ENCODE results near the gene ATP8A1. TPM values are rescaled to one million over a fixed set of nuclear protein-coding genes. Genes with fewer than 3 reads are reported as not detected.

The ATP8A1 gene
- total RNA-seq, 1 donor from 2014 or later = 39.7 TPM

- Histone ChIP-seq H3K4me1 (ENCODE audit: control insufficient read depth in 3 of 3, insufficient read depth in 3 of 3, low read length in 3 of 3) (peaks cover 9 to 40% (median 19%) of the 10 kb centered on the region in 3 donors), H3K9me3 (ENCODE audit: control insufficient read depth in 3 of 3, low read length in 3 of 3) (no peaks in the 10 kb centered on the region), H3K9ac (ENCODE audit: low read depth in 1 of 3, low read length in 3 of 3) (no peak overlapping the region), H3K27me3 (ENCODE audit: control insufficient read depth in 3 of 3, insufficient read depth in 3 of 3, low read length in 3 of 3) (no peaks in the 10 kb centered on the region), H3K36me3 (ENCODE audit: control insufficient read depth in 3 of 3, insufficient read depth in 3 of 3, low read length in 3 of 3) (peaks cover 0 to under 1% (median 0%) of the 10 kb centered on the region in 3 donors), H3K4me3 (ENCODE audit: low read length in 3 of 3) (no peak overlapping the region), H3K27ac (ENCODE audit: low read depth, low read length) (no peak overlapping the region)
These were observed 28.2 kb downstream of the ATP8A1 start for GRCh38 chr4:42628740-42629139.

GRCh38 chr4:42627885-42628646, 28.8 kb downstream of the ATP8A1 start:
- Histone ChIP-seq H3K9ac (ENCODE audit: low read depth in 1 of 3, low read length in 3 of 3) (no peak overlapping the region), H3K27ac (ENCODE audit: low read depth, low read length) (peak overlapping the region; percentile 33), H3K4me3 (ENCODE audit: low read length in 3 of 3) (peak overlapping the region in 1 of 3 donors; percentile 29), H3K27me3 (ENCODE audit: control insufficient read depth in 3 of 3, insufficient read depth in 3 of 3, low read length in 3 of 3) (no peaks in the 10 kb centered on the region), H3K9me3 (ENCODE audit: control insufficient read depth in 3 of 3, low read length in 3 of 3) (no peaks in the 10 kb centered on the region), H3K36me3 (ENCODE audit: control insufficient read depth in 3 of 3, insufficient read depth in 3 of 3, low read length in 3 of 3) (peaks cover 0 to 4% (median 3%) of the 10 kb centered on the region in 3 donors), H3K4me1 (ENCODE audit: control insufficient read depth in 3 of 3, insufficient read depth in 3 of 3, low read length in 3 of 3) (peaks cover 8 to 35% (median 17%) of the 10 kb centered on the region in 3 donors)

GRCh38 chr4:42626629-42627146, 30.2 kb downstream of the ATP8A1 start:
- H3K9ac ChIP-seq (ENCODE audit: low read depth in 1 of 3, low read length in 3 of 3) = no peak overlapping the region
- H3K4me3 ChIP-seq (ENCODE audit: low read length in 3 of 3) = no peak overlapping the region
- H3K9me3 ChIP-seq (ENCODE audit: control insufficient read depth in 3 of 3, low read length in 3 of 3) = no peaks in the 10 kb centered on the region
- peaks cover 7 to 28% (median 14%) of the 10 kb centered on the region in 3 donors for H3K4me1 ChIP-seq (ENCODE audit: control insufficient read depth in 3 of 3, insufficient read depth in 3 of 3, low read length in 3 of 3)
- no peak overlapping the region for H3K27ac ChIP-seq (ENCODE audit: low read depth, low read length)
- no peaks in the 10 kb centered on the region for H3K27me3 ChIP-seq (ENCODE audit: control insufficient read depth in 3 of 3, insufficient read depth in 3 of 3, low read length in 3 of 3)
- peaks cover 0 to 4% (median 3%) of the 10 kb centered on the region in 3 donors for H3K36me3 ChIP-seq (ENCODE audit: control insufficient read depth in 3 of 3, insufficient read depth in 3 of 3, low read length in 3 of 3)

GRCh38 chr4:42625329-42625728, 31.6 kb downstream of the ATP8A1 start:
- no peak overlapping the region for H3K4me3 ChIP-seq (ENCODE audit: low read length in 3 of 3)
- H3K4me1 ChIP-seq (ENCODE audit: control insufficient read depth in 3 of 3, insufficient read depth in 3 of 3, low read length in 3 of 3) = peaks cover 7 to 19% (median 14%) of the 10 kb centered on the region in 3 donors
- H3K36me3 ChIP-seq (ENCODE audit: control insufficient read depth in 3 of 3, insufficient read depth in 3 of 3, low read length in 3 of 3) = peaks cover 0 to 4% (median 3%) of the 10 kb centered on the region in 3 donors
- no peak overlapping the region for H3K27ac ChIP-seq (ENCODE audit: low read depth, low read length)
- H3K9ac ChIP-seq (ENCODE audit: low read depth in 1 of 3, low read length in 3 of 3) = no peak overlapping the region
- H3K9me3 ChIP-seq (ENCODE audit: control insufficient read depth in 3 of 3, low read length in 3 of 3) = no peaks in the 10 kb centered on the region
- H3K27me3 ChIP-seq (ENCODE audit: control insufficient read depth in 3 of 3, insufficient read depth in 3 of 3, low read length in 3 of 3) = no peaks in the 10 kb centered on the region

- Histone ChIP-seq H3K36me3 (ENCODE audit: control insufficient read depth in 3 of 3, insufficient read depth in 3 of 3, low read length in 3 of 3) (peaks cover 0 to 4% (median 3%) of the 10 kb centered on the region in 3 donors), H3K9me3 (ENCODE audit: control insufficient read depth in 3 of 3, low read length in 3 of 3) (no peaks in the 10 kb centered on the region), H3K4me1 (ENCODE audit: control insufficient read depth in 3 of 3, insufficient read depth in 3 of 3, low read length in 3 of 3) (peaks cover 7 to 19% (median 14%) of the 10 kb centered on the region in 3 donors), H3K27ac (ENCODE audit: low read depth, low read length) (no peak overlapping the region), H3K9ac (ENCODE audit: low read depth in 1 of 3, low read length in 3 of 3) (no peak overlapping the region), H3K27me3 (ENCODE audit: control insufficient read depth in 3 of 3, insufficient read depth in 3 of 3, low read length in 3 of 3) (no peaks in the 10 kb centered on the region), H3K4me3 (ENCODE audit: low read length in 3 of 3) (no peak overlapping the region)
These were observed 32.4 kb downstream of the ATP8A1 start for GRCh38 chr4:42624551-42624950.

- no peak overlapping the region for H3K4me3 ChIP-seq (ENCODE audit: low read length in 3 of 3)
- no peaks in the 10 kb centered on the region for H3K9me3 ChIP-seq (ENCODE audit: control insufficient read depth in 3 of 3, low read length in 3 of 3)
- H3K27me3 ChIP-seq (ENCODE audit: control insufficient read depth in 3 of 3, insufficient read depth in 3 of 3, low read length in 3 of 3) = no peaks in the 10 kb centered on the region
- peaks cover 0 to 2% (median 0%) of the 10 kb centered on the region in 3 donors for H3K36me3 ChIP-seq (ENCODE audit: control insufficient read depth in 3 of 3, insufficient read depth in 3 of 3, low read length in 3 of 3)
- H3K27ac ChIP-seq (ENCODE audit: low read depth, low read length) = no peak overlapping the region
- no peak overlapping the region for H3K9ac ChIP-seq (ENCODE audit: low read depth in 1 of 3, low read length in 3 of 3)
- peaks cover 7 to 21% (median 8%) of the 10 kb centered on the region in 3 donors for H3K4me1 ChIP-seq (ENCODE audit: control insufficient read depth in 3 of 3, insufficient read depth in 3 of 3, low read length in 3 of 3)
These were observed 38.9 kb downstream of the ATP8A1 start for GRCh38 chr4:42618023-42618422.

- H3K27me3 ChIP-seq (ENCODE audit: control insufficient read depth in 3 of 3, insufficient read depth in 3 of 3, low read length in 3 of 3) = no peaks in the 10 kb centered on the region
- H3K36me3 ChIP-seq (ENCODE audit: control insufficient read depth in 3 of 3, insufficient read depth in 3 of 3, low read length in 3 of 3) = peaks cover 0 to 4% (median 0%) of the 10 kb centered on the region in 3 donors
- H3K9me3 ChIP-seq (ENCODE audit: control insufficient read depth in 3 of 3, low read length in 3 of 3) = no peaks in the 10 kb centered on the region
- no peak overlapping the region for H3K4me3 ChIP-seq (ENCODE audit: low read length in 3 of 3)
- H3K4me1 ChIP-seq (ENCODE audit: control insufficient read depth in 3 of 3, insufficient read depth in 3 of 3, low read length in 3 of 3) = peaks cover 7 to 21% (median 8%) of the 10 kb centered on the region in 3 donors
- no peak overlapping the region for H3K9ac ChIP-seq (ENCODE audit: low read depth in 1 of 3, low read length in 3 of 3)
- no peak overlapping the region for H3K27ac ChIP-seq (ENCODE audit: low read depth, low read length)
These were observed 39.9 kb downstream of the ATP8A1 start for GRCh38 chr4:42617030-42617429.

GRCh38 chr4:42616572-42616971, 40.3 kb downstream of the ATP8A1 start:
- Histone ChIP-seq H3K4me1 (ENCODE audit: control insufficient read depth in 3 of 3, insufficient read depth in 3 of 3, low read length in 3 of 3) (peaks cover 7 to 21% (median 8%) of the 10 kb centered on the region in 3 donors), H3K27me3 (ENCODE audit: control insufficient read depth in 3 of 3, insufficient read depth in 3 of 3, low read length in 3 of 3) (no peaks in the 10 kb centered on the region), H3K27ac (ENCODE audit: low read depth, low read length) (no peak overlapping the region), H3K36me3 (ENCODE audit: control insufficient read depth in 3 of 3, insufficient read depth in 3 of 3, low read length in 3 of 3) (peaks cover 0 to 6% (median 0%) of the 10 kb centered on the region in 3 donors), H3K9me3 (ENCODE audit: control insufficient read depth in 3 of 3, low read length in 3 of 3) (no peaks in the 10 kb centered on the region), H3K4me3 (ENCODE audit: low read length in 3 of 3) (no peak overlapping the region), H3K9ac (ENCODE audit: low read depth in 1 of 3, low read length in 3 of 3) (no peak overlapping the region)

- Histone ChIP-seq H3K9ac (ENCODE audit: low read depth in 1 of 3, low read length in 3 of 3) (no peak overlapping the region), H3K27ac (ENCODE audit: low read depth, low read length) (no peak overlapping the region), H3K4me1 (ENCODE audit: control insufficient read depth in 3 of 3, insufficient read depth in 3 of 3, low read length in 3 of 3) (peaks cover 7 to 25% (median 8%) of the 10 kb centered on the region in 3 donors), H3K4me3 (ENCODE audit: low read length in 3 of 3) (no peak overlapping the region), H3K36me3 (ENCODE audit: control insufficient read depth in 3 of 3, insufficient read depth in 3 of 3, low read length in 3 of 3) (peaks cover 0 to 6% (median 0%) of the 10 kb centered on the region in 3 donors), H3K9me3 (ENCODE audit: control insufficient read depth in 3 of 3, low read length in 3 of 3) (no peaks in the 10 kb centered on the region), H3K27me3 (ENCODE audit: control insufficient read depth in 3 of 3, insufficient read depth in 3 of 3, low read length in 3 of 3) (no peaks in the 10 kb centered on the region)
These were observed 41.7 kb downstream of the ATP8A1 start for GRCh38 chr4:42615131-42615763.

GRCh38 chr4:42612898-42613297, 44.0 kb downstream of the ATP8A1 start:
- Histone ChIP-seq H3K36me3 (ENCODE audit: control insufficient read depth in 3 of 3, insufficient read depth in 3 of 3, low read length in 3 of 3) (peaks cover 0 to 5% (median 0%) of the 10 kb centered on the region in 3 donors), H3K9ac (ENCODE audit: low read depth in 1 of 3, low read length in 3 of 3) (no peak overlapping the region), H3K27me3 (ENCODE audit: control insufficient read depth in 3 of 3, insufficient read depth in 3 of 3, low read length in 3 of 3) (no peaks in the 10 kb centered on the region), H3K27ac (ENCODE audit: low read depth, low read length) (no peak overlapping the region), H3K4me3 (ENCODE audit: low read length in 3 of 3) (no peak overlapping the region), H3K9me3 (ENCODE audit: control insufficient read depth in 3 of 3, low read length in 3 of 3) (no peaks in the 10 kb centered on the region), H3K4me1 (ENCODE audit: control insufficient read depth in 3 of 3, insufficient read depth in 3 of 3, low read length in 3 of 3) (peaks cover 8 to 29% (median 15%) of the 10 kb centered on the region in 3 donors)
